ENCODE results near the gene CACNA2D1. TPM values are rescaled to one million over a fixed set of nuclear protein-coding genes. Genes with fewer than 3 reads are reported as not detected.
"Not testable (repeated sequence)": the region's sequence is repeated elsewhere in the genome, so short reads cannot be mapped to it uniquely, and the experiment has no call there.

The CACNA2D1 gene
- total RNA-seq, 4 donors from 2014 or later, result 34.4 to 128 (median 67.9) TPM

DNA sequence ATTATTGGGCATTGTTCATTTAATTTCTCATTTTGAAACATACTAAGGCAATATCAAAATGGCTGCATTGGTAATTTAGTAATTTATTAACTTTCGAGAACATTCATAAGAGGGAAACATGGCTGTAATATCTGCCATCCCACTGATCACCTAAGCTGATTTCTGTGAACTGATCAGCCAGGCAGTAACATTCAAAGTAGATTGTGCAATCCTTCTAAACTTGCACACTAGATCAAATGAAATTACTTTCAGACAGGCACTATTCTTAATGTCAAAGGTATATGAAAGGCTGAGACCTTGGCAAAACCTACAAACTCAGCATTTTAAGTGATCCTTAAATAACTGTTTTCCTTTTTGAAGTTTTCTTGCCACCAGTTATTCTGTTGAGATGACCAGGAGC is 290.7 kb downstream of the CACNA2D1 start:
- no peak overlapping the region for H3K27ac ChIP-seq
- DNase-seq, result no peak
- H3K27me3 ChIP-seq, result no peaks in the 10 kb centered on the region
- no peak overlapping the region for H3K4me3 ChIP-seq (replicated peaks in 1 of 3)
- H3K4me1 ChIP-seq, result peaks cover 0 to 9% of the 10 kb centered on the region in 2 donors
- intact Hi-C loops (cut with DNase I), result no loop called here
- 93 to 96% methylated on average over 1 of the region's 1 CpG for WGBS, 2 donors
- no peaks in the 10 kb centered on the region for H3K36me3 ChIP-seq
- no peak for TF ChIP-seq POLR2A (IDR thresholded peaks at IDR 0.05)
- TF ChIP-seq, protein P1, sequence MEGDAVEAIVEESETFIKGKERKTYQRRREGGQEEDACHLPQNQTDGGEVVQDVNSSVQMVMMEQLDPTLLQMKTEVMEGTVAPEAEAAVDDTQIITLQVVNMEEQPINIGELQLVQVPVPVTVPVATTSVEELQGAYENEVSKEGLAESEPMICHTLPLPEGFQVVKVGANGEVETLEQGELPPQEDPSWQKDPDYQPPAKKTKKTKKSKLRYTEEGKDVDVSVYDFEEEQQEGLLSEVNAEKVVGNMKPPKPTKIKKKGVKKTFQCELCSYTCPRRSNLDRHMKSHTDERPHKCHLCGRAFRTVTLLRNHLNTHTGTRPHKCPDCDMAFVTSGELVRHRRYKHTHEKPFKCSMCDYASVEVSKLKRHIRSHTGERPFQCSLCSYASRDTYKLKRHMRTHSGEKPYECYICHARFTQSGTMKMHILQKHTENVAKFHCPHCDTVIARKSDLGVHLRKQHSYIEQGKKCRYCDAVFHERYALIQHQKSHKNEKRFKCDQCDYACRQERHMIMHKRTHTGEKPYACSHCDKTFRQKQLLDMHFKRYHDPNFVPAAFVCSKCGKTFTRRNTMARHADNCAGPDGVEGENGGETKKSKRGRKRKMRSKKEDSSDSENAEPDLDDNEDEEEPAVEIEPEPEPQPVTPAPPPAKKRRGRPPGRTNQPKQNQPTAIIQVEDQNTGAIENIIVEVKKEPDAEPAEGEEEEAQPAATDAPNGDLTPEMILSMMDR (IDR thresholded peaks at IDR 0.05), result no peak
- H3K9me3 ChIP-seq, result no peaks in the 10 kb centered on the region

DNA sequence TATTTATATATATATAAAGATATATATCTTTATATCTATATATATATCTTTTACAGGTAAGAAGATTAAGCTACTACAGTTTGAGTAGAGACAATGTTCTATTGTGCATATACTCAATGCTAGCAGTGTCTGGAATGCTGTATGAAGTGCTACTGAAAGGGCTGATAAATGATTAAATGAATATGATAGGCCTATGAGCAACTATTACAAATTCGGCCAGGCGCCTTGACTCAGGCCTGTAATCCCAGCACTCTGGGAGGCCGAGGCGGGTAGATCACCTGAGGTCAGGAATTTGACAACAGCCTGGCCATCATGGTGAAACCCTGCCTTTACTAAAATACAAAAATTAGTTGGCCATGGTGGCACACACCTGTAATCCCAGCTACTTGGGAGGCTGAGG is 297.1 kb downstream of the CACNA2D1 start:
- intact Hi-C loops (cut with DNase I), result no loop called here
- H3K4me3 ChIP-seq (replicated peaks in 1 of 3), result no peak overlapping the region
- H3K27ac ChIP-seq, result no peak overlapping the region
- WGBS, 2 donors, result 93 to 96% methylated on average over 4 of the region's 4 CpGs
- TF ChIP-seq, protein P1 (IDR thresholded peaks at IDR 0.05), result no peak
- TF ChIP-seq POLR2A (IDR thresholded peaks at IDR 0.05), result no peak
- H3K9me3 ChIP-seq, result no peaks in the 10 kb centered on the region
- H3K36me3 ChIP-seq, result no peaks in the 10 kb centered on the region
- no peak for DNase-seq
- H3K4me1 ChIP-seq, result peaks cover 0 to 4% of the 10 kb centered on the region in 2 donors
- no peaks in the 10 kb centered on the region for H3K27me3 ChIP-seq

DNA sequence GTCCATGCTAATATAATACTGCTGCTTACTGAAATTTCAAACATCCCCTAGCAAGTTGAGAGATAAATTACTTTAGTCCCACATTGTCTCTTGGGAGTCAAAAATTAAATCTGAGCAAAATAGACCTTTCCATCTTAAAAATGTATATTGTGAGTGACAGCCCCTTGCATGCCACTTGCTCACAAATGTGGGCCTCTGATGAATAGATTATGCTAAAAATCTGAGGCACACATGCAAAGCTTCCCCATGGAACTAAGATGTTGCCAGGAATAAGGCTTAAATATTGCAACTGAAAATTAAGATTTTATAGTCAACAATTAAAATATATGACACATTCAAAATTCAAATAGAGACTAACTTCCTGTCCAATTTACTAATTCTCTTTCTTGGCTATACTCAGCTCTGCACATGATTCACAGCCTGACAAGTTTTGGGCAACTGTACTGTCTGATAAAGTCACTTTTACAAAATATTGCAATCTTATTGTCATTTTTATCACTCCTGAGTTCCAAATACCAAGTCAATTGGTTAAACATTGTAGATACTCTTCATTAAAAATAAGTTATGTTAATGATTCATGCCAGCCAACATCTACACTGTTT is 301.2 kb downstream of the CACNA2D1 start:
- intact Hi-C loops (cut with DNase I), result no loop called here
- Histone ChIP-seq H3K9me3 (no peaks in the 10 kb centered on the region), H3K4me1 (no peaks in the 10 kb centered on the region), H3K4me3 (replicated peaks in 1 of 3) (no peak overlapping the region), H3K36me3 (no peaks in the 10 kb centered on the region), H3K27me3 (no peaks in the 10 kb centered on the region), H3K27ac (no peak overlapping the region)
- DNase-seq, result no peak
- TF ChIP-seq, protein P1 (IDR thresholded peaks at IDR 0.05), result no peak
- TF ChIP-seq POLR2A (IDR thresholded peaks at IDR 0.05), result no peak

DNA sequence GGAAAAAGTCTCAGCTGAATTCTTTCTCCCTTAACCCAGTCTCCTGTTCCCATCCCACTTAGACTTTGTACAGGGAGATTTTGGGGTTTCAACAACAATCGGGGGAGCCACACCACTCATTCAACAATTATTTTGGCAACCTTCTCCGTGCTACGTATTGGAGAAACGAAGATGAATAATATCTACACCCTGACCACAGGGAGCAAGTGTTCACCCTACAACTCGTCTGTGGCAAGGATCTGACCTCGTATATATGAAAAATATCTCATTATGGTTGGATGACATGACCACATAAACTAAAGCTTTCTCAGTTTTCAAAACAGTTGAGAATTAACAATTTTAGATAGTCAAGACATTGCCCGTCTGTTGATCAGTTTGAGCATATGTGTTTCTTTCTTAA is 302.1 kb downstream of the CACNA2D1 start:
- no peak overlapping the region for H3K4me3 ChIP-seq (replicated peaks in 1 of 3)
- no peak for TF ChIP-seq POLR2A (IDR thresholded peaks at IDR 0.05)
- TF ChIP-seq, protein P1 (IDR thresholded peaks at IDR 0.05), result no peak
- no peaks in the 10 kb centered on the region for H3K27me3 ChIP-seq
- no peaks in the 10 kb centered on the region for H3K36me3 ChIP-seq
- H3K9me3 ChIP-seq, result no peaks in the 10 kb centered on the region
- no peak for DNase-seq
- H3K4me1 ChIP-seq, result no peaks in the 10 kb centered on the region
- 92 to 94% methylated on average over 7 of the region's 7 CpGs for WGBS, 2 donors
- intact Hi-C loops (cut with DNase I), result no loop called here
- H3K27ac ChIP-seq, result no peak overlapping the region

DNA sequence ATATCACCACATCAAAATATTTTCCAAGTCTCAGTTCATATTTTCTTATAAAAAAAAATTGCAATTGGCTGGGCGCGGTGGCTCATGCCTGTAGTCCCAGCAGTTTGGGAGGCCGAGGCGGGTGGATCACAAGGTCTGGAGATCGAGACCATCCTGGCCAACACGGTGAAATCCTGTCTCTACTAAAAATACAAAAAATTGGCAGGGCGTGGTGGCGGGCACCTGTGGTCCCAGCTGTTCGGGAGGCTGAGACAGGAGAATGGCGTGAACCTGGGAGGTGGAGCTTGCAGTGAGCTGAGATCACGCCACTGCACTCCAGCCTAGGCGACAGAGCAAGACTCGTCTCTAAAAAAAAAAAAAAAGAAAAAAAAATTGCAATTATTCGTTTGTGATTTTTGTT is 303.0 kb downstream of the CACNA2D1 start:
- 96 to 97% methylated on average over 14 of the region's 14 CpGs for WGBS, 2 donors
- H3K9me3 ChIP-seq; intact Hi-C loops (cut with DNase I); DNase-seq; H3K36me3 ChIP-seq; H3K4me1 ChIP-seq; H3K4me3 ChIP-seq (replicated peaks in 1 of 3); H3K27me3 ChIP-seq; H3K27ac ChIP-seq: not testable (repeated sequence)

DNA sequence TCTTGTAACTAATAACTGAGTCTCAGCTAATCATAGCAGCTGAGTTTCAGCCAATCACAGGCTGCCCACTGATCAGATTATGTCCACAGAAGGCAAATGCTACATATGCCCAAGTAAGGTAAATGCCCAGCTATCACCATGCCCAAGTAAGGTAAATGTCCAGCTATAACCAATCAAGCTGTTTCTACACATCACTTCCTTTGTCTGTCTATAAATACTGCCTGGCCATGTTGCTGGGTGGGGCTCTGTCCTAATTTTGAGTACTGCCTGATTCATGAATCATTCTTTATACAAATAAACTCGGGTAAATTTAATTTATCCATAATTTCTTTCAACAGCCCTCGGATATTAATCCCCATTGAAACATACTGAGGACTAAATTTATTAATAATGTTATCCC is 312.4 kb downstream of the CACNA2D1 start:
- 79 to 89% methylated on average over 2 of the region's 2 CpGs for WGBS, 2 donors
- no peak for TF ChIP-seq POLR2A (IDR thresholded peaks at IDR 0.05)
- TF ChIP-seq, protein P1 (IDR thresholded peaks at IDR 0.05), result no peak
- Histone ChIP-seq H3K27ac (no peak overlapping the region), H3K9me3 (no peaks in the 10 kb centered on the region), H3K4me3 (replicated peaks in 1 of 3) (no peak overlapping the region), H3K27me3 (no peaks in the 10 kb centered on the region), H3K36me3 (no peaks in the 10 kb centered on the region), H3K4me1 (no peaks in the 10 kb centered on the region)
- intact Hi-C loops (cut with DNase I), result no loop called here
- no peak for DNase-seq
